Dermis blood vessel endothelial cell (primary cell): Measurements from ENCODE around the gene XPNPEP2. TPM values are rescaled to one million over a fixed set of nuclear protein-coding genes. Genes with fewer than 3 reads are reported as not detected.

Experiments used
- DNase-seq: peaks from one replicate; pipeline ENCODE4 v3.0.0; 2010
- total RNA-seq: library from RNA; depleted of rRNA; stranded (reverse); fragments of >200 nt; gene quantifications from 2 replicates; pipeline ENCODE4 v1.2.3, GENCODE V29; 2014

Gene XPNPEP2
- total RNA-seq, 1 donor from 2014 or later, result not detected

DNA sequence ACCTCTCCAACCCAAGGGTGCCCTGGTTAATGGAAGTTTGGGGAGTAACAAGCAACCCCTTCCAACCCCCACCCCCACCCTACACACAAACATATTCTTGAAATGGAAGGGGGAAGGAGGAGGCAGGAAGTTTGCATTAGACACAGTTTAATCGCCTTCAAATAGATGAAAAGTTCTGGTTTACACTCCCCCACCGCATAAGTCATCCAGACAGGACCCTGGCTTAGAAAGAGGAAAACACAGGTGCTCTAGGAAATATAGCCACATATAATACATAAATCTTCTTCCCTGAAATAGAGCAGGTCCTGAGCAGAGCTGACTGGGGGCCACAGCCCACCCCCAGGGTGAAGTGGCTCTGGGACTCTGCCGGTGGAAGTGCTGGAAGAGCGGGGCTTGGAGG lies 66.0 kb downstream of the XPNPEP2 start:
- DNase-seq, result no peak

DNA sequence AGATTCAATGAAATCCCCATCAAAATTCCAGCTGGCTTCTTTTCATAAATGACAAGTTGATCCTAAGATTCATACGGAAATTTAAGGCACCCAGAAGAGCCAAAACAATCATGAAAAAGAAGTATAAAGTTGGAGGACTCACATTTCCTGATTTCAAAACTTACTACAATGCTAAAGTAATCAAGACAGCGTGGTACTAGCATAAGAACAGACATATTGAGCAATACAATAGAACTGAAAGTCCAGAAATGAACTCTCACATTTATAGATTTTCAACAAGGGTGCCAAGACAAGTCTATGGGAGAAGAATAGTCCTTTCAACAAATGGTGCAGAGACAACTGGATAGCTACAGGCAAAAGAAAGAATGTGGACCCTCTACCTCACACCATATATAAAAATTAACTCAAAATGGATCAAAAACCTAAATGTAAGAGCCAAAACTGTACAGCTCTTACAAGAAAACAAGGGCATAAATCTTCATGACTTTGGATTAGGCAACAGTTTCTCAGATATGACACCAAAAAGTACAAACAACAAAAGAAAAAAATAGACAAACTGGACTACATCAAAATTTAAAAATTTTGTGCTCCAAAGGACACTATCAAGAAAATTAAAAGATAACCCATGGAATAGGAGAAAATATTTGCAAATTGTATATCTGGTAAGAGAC lies 69.5 kb downstream of the XPNPEP2 start:
- no peak for DNase-seq

DNA sequence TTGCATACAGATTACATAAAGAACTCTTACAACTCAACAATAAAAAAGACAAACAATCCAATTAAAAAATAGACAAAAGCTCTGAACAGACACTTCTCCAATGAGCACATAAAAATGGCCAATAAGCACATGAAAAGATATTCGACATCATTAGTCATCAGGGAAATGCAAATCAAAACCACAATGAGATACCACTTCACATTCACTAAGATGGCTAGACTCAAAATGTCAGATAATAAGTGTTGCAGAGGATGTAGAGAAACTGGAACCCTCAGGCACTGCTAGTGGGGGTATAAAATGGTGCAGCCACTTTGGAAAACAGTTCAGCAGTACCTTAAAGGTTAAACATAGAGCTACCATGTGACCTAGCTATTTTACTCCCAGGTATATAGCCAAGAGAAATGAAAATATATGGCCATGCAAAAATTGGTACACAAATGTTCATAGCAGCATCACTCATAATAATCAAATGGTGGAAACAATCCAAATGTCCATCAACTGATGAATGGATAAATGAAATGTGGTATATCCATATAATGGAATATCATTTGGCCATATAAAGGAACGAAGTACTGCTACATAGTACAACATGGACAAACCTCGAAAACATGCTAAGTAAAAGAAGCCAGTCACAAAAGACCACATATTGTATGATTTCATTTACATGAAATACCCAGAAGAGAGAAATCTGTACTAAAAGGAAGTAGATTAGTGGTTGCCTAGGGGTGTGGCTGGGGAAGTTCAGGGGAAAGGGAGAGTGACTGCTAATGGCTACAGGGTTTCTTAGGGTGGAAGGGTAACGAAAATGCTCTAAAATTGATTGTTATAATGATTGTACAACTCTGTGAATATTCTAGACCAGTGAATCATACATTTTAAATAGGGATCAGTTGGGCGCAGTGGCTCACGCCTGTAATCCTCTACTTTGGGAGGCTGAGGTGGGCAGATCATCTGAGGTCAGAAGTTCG lies 70.3 kb downstream of the XPNPEP2 start:
- DNase-seq, result no peak

DNA sequence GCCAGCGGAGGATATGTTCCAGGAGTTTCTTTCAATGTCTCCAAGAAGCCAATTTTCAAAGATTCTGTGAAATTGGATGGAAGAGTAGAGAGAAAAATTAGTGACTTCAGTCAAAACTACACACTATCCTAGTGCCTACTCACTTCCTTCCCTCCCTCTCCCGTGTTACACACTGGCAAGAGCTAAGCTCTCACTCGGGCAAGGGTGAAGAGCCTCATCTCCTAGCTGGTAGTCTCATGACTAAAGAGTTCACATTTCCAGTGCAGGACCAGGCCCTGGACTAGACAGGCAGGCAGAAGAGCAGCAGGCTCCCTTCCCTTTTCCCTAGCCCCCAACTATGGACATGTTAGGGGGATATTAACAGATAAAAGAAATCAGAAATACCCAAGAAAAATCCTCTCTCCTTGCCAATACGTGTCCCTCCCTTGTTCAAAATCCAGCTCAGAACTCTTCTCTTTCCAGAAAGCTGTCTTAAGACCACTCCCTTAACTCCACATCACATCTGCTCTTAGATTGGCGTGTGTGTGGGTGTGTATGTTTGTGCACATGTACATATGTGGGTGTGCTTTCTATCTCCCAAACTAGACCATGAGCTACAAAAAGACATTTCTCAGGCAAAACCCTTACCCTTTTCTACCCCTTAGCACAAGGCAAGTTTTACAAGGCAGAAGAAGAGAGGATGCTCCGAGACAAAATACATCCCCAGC lies 75.0 kb downstream of the XPNPEP2 start:
- DNase-seq, result no peak

DNA sequence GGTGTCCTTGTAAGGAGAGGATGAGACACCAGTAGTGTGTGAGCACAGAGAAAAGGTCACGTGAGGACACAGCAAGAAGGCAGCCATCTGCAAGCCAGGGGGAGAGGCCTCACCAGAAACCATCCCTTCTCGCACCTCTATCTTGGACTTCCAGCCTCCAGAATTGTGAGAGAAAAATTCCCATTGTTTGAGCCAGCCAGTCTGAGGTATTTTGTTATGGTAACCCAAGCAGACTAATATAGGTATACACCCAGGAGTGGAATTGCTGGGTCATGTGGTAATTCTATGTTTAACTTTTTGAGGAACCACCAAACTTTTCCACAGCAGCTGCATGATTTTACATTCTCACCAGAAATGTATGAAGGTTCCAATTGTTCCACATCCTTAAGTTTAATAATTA lies 79.3 kb downstream of the XPNPEP2 start:
- DNase-seq, result no peak

Other genes starting within 250 kb of the XPNPEP2 start
- gene SMARCA1, start 215.5 kb upstream of the XPNPEP2 start, total RNA-seq, result 33.5 and 48.0 TPM in 2 replicates
- gene OCRL, start 198.7 kb upstream of the XPNPEP2 start, total RNA-seq, result 13.8 and 20.3 TPM in 2 replicates
- gene APLN, start 84.0 kb upstream of the XPNPEP2 start, total RNA-seq, result 58.9 and 124 TPM in 2 replicates
- not detected in 2 replicates for gene SASH3, start 41.0 kb downstream of the XPNPEP2 start, total RNA-seq
- 22.1 and 23.5 TPM in 2 replicates for gene ZDHHC9, start 104.9 kb downstream of the XPNPEP2 start, total RNA-seq
- gene UTP14A, start 167.2 kb downstream of the XPNPEP2 start, total RNA-seq, result 20.9 and 25.0 TPM in 2 replicates
- 3.4 and 7.1 TPM in 2 replicates for gene BCORL1, start 243.7 kb downstream of the XPNPEP2 start, total RNA-seq